ENCODE measurements around the gene PRIMA1. TPM values are rescaled to one million over a fixed set of nuclear protein-coding genes. Genes with fewer than 3 reads are reported as not detected.

Gene PRIMA1
- polyA plus RNA-seq, 1 experiment: not detected

GRCh38 chr14:93788543-93789227 lies 400 bp upstream of the PRIMA1 start:
- no peak for TF ChIP-seq CTCF (IDR thresholded peaks at IDR 0.05; ENCODE audit: low read depth, low read length)
- Histone ChIP-seq H3K9me3 (ENCODE audit: control insufficient read depth, insufficient read depth, low read length) (no peaks in the 10 kb centered on the region), H3K4me3 (ENCODE audit: low read depth, low read length) (no peak overlapping the region), H3K27ac (ENCODE audit: low read depth, low read length) (no peak overlapping the region), H3K27me3 (ENCODE audit: control insufficient read depth, insufficient read depth, low read length) (peaks cover 18% of the 10 kb centered on the region)
- no peak for DNase-seq (ENCODE audit: low read depth, low spot score)
- CTCF ChIA-PET: interaction anchor here (0.6 kb wide), 2 partner anchors 51 to 392 kb away, joined by 3 to 5 read pairs; no protein-coding TSS in a partner anchor
- POLR2A ChIA-PET: no interaction called here

- no peak overlapping the region for H3K27ac ChIP-seq (ENCODE audit: low read depth, low read length)
- H3K9me3 ChIP-seq (ENCODE audit: control insufficient read depth, insufficient read depth, low read length): no peaks in the 10 kb centered on the region
- DNase-seq (ENCODE audit: low read depth, low spot score): no peak
- CTCF ChIA-PET: no interaction called here
- TF ChIP-seq CTCF (IDR thresholded peaks at IDR 0.05; ENCODE audit: low read depth, low read length): no peak
- POLR2A ChIA-PET: no interaction called here
- peaks cover 18% of the 10 kb centered on the region for H3K27me3 ChIP-seq (ENCODE audit: control insufficient read depth, insufficient read depth, low read length)
- H3K4me3 ChIP-seq (ENCODE audit: low read depth, low read length): no peak overlapping the region
These were observed 606 bp downstream of the PRIMA1 start for GRCh38 chr14:93787465-93788292.

- POLR2A ChIA-PET: no interaction called here
- CTCF ChIA-PET: no interaction called here
- H3K4me3 ChIP-seq (ENCODE audit: low read depth, low read length): no peak overlapping the region
These were observed 2.9 kb downstream of the PRIMA1 start for GRCh38 chr14:93785423-93785822.

GRCh38 chr14:93784878-93785277 lies 3.4 kb downstream of the PRIMA1 start:
- Histone ChIP-seq H3K27ac (ENCODE audit: low read depth, low read length) (no peak overlapping the region), H3K27me3 (ENCODE audit: control insufficient read depth, insufficient read depth, low read length) (peaks cover 10% of the 10 kb centered on the region), H3K4me3 (ENCODE audit: low read depth, low read length) (no peak overlapping the region), H3K9me3 (ENCODE audit: control insufficient read depth, insufficient read depth, low read length) (no peaks in the 10 kb centered on the region; the same call in 1 of the 2 replicates)
- DNase-seq (ENCODE audit: low read depth, low spot score): no peak
- TF ChIP-seq CTCF (IDR thresholded peaks at IDR 0.05; ENCODE audit: low read depth, low read length): no peak
- ChIA-PET CTCF (no interaction called here), POLR2A (no interaction called here)

More at GRCh38 chr14:93785423-93785822, 2.9 kb downstream of the PRIMA1 start:
- no peaks in the 10 kb centered on the region; the same call in 1 of the 2 replicates for H3K9me3 ChIP-seq (ENCODE audit: control insufficient read depth, insufficient read depth, low read length)
- DNase-seq (ENCODE audit: low read depth, low spot score): no peak
- no peak overlapping the region for H3K27ac ChIP-seq (ENCODE audit: low read depth, low read length)
- no peak for TF ChIP-seq CTCF (IDR thresholded peaks at IDR 0.05; ENCODE audit: low read depth, low read length)
- H3K27me3 ChIP-seq (ENCODE audit: control insufficient read depth, insufficient read depth, low read length): peaks cover 16% of the 10 kb centered on the region

All from AG04450 (cell line).